Activated CD8-positive, alpha-beta memory T cell treated with anti-CD3 and anti-CD28 coated beads for 48 hours (primary cell): ENCODE data around the gene STRN4.

ENCODE experiments used
- DNase-seq, 3 experiments: peaks; one replicate each; pipeline ENCODE4 v3.0.0-alpha.2; 2020; ENCODE audit warnings: low read depth in 2 of 3, low spot score in 2 of 3

Gene STRN4

GRCh38 chr19:46744005-46744691 lies 2.1 kb downstream of the STRN4 start:
- no peak for DNase-seq

- DNase-seq, result no peak
These were observed 3.2 kb downstream of the STRN4 start for GRCh38 chr19:46742926-46743480.

GRCh38 chr19:46741447-46741846 lies 4.8 kb downstream of the STRN4 start:
- DNase-seq, result no peak

GRCh38 chr19:46739290-46739771 lies 6.9 kb downstream of the STRN4 start:
- DNase-seq, result no peak

- no peak for DNase-seq
These were observed 8.5 kb downstream of the STRN4 start for GRCh38 chr19:46737761-46738171.

- no peak for DNase-seq
These were observed 9.0 kb downstream of the STRN4 start for GRCh38 chr19:46737298-46737654.

- DNase-seq, result no peak
These were observed 9.5 kb downstream of the STRN4 start for GRCh38 chr19:46736531-46737297.

GRCh38 chr19:46733690-46734292 lies 12.5 kb downstream of the STRN4 start:
- no peak for DNase-seq

GRCh38 chr19:46732966-46733689 lies 13.1 kb downstream of the STRN4 start:
- no peak for DNase-seq

GRCh38 chr19:46732172-46732938 lies 13.9 kb downstream of the STRN4 start:
- no peak for DNase-seq

- no peak for DNase-seq
These were observed 14.7 kb downstream of the STRN4 start for GRCh38 chr19:46731584-46731983.

- DNase-seq, result no peak
These were observed 15.2 kb downstream of the STRN4 start for GRCh38 chr19:46731007-46731501.

GRCh38 chr19:46730595-46730994 lies 15.7 kb downstream of the STRN4 start:
- DNase-seq, result no peak

- no peak for DNase-seq
These were observed 16.1 kb downstream of the STRN4 start for GRCh38 chr19:46730187-46730586.

GRCh38 chr19:46729696-46730095 lies 16.6 kb downstream of the STRN4 start:
- DNase-seq, result no peak

- DNase-seq, result peak; percentile 48 to 68 (median 67)
These were observed 17.4 kb downstream of the STRN4 start for GRCh38 chr19:46728693-46729339.

GRCh38 chr19:46728208-46728607 lies 18.0 kb downstream of the STRN4 start:
- no peak for DNase-seq

GRCh38 chr19:46727757-46728156 lies 18.5 kb downstream of the STRN4 start:
- DNase-seq, result no peak

- no peak for DNase-seq
These were observed 19.2 kb downstream of the STRN4 start for GRCh38 chr19:46726971-46727501.
